GM12878 (cell line): ENCODE measurements around the gene CREBBP. TPM values are rescaled to one million over a fixed set of nuclear protein-coding genes. Genes with fewer than 3 reads are reported as not detected.

Experiments
- ATAC-seq: fragments of 200-7000 bp; cut with Tn5 transposase; 3 replicates; pipeline ENCODE4 v1.9.1; 2020; ENCODE audit warnings: mild to moderate bottlenecking, moderate library complexity
- BruUV-seq: library from RNA; stranded (reverse); fragments of 400-500 nt; replicated peaks from 2 replicates; lab custom pipeline; 2021; lab: Mats Ljungman, UMichigan
- CTCF ChIA-PET: fragments of 300-600 bp; sonication (Branson Sonifier 250); formaldehyde crosslinking; extraction: SDS; loops from one replicate; lab custom pipeline; 2021; ENCODE audit warnings: inconsistent platforms; lab: Yijun Ruan, JAX
- POLR2A ChIA-PET: fragments of 350-600 bp; formaldehyde crosslinking; extraction: SDS; loops from one replicate; lab custom pipeline; 2021; ENCODE audit warnings: inconsistent platforms; lab: Charles Lee
- RAD21 ChIA-PET: fragments of 300-600 bp; sonication (Branson Sonifier 250); formaldehyde crosslinking; loops from one replicate; lab custom pipeline; 2023; ENCODE audit warnings: antibody characterized with exemption; ENCODE audit not compliant: unreplicated experiment; lab: Charles Lee
- SMC1A ChIA-PET: fragments of 300-600 bp; sonication (Branson Sonifier 250); formaldehyde crosslinking; loops from one replicate; lab custom pipeline; 2023; ENCODE audit not compliant: unreplicated experiment, uncharacterized antibody; lab: Charles Lee
- DNase-seq: peaks from one replicate; pipeline ENCODE4 v3.0.0-alpha.2; 2011; ENCODE audit warnings: low read depth, low spot score
- FAIRE-seq: peaks from 3 replicates; lab custom pipeline; 2011; peaks lifted over from hg19 to GRCh38; lab: Jason Lieb, UNC
- H2AFZ ChIP-seq: 2 replicates; pipeline ENCODE4 v1.6.0; 2011; ENCODE audit warnings: low read depth, low read length, control low read depth; ENCODE audit not compliant: control insufficient read depth
- H3K27ac ChIP-seq: 2 replicates; pipeline ENCODE4 v1.5.1; 2011; ENCODE audit warnings: control low read depth; ENCODE audit not compliant: control insufficient read depth, insufficient read depth
- H3K27me3 ChIP-seq, 2 experiments: replicated peaks in 1 of 2; 2 replicates each; pipeline versions ENCODE4 v1.6.0 to v1.6.1; 2011; ENCODE audit warnings: low read length in 1 of 2; ENCODE audit not compliant: control insufficient read depth in 2 of 2, insufficient read depth in 2 of 2
- H3K36me3 ChIP-seq, 2 experiments: 2 replicates each; pipeline ENCODE4 v1.5.1; 2011; ENCODE audit warnings: low read length in 1 of 2; ENCODE audit not compliant: control insufficient read depth in 2 of 2, insufficient read depth in 2 of 2
- H3K4me1 ChIP-seq: 2 replicates; pipeline ENCODE4 v1.6.1; 2011; ENCODE audit warnings: mild to moderate bottlenecking, low read length, moderate library complexity, mixed read lengths; ENCODE audit not compliant: control insufficient read depth, insufficient read depth
- H3K4me2 ChIP-seq: 2 replicates; pipeline ENCODE4 v1.6.0; 2011; ENCODE audit warnings: control low read depth; ENCODE audit not compliant: control insufficient read depth, insufficient read depth
- H3K4me3 ChIP-seq: fragments of 200-600 bp; sonication (generic); 2 replicates; pipeline ENCODE4 v1.5.1; 2016
- H3K79me2 ChIP-seq: 2 replicates; pipeline ENCODE4 v1.6.0; 2011; ENCODE audit warnings: low read length; ENCODE audit not compliant: control insufficient read depth, insufficient read depth
- H3K9ac ChIP-seq: 2 replicates; pipeline ENCODE4 v1.8.0; 2011; ENCODE audit warnings: low read length, control low read depth, mixed read lengths; ENCODE audit not compliant: control insufficient read depth, insufficient read depth
- H3K9me3 ChIP-seq: replicated peaks from 3 replicates; pipeline ENCODE4 v1.5.1; 2011; ENCODE audit warnings: mild to moderate bottlenecking, low read length; ENCODE audit not compliant: control insufficient read depth, insufficient read depth
- H4K20me1 ChIP-seq: 2 replicates; pipeline ENCODE4 v1.6.0; 2011; ENCODE audit not compliant: control insufficient read depth, insufficient read depth
- BACH1 ChIP-seq: fragments of 450-650 bp; IDR thresholded peaks from 2 replicates; pipeline ENCODE4 v1.6.1; 2017; ENCODE audit warnings: mild to moderate bottlenecking, borderline replicate concordance
- CHD4 ChIP-seq: fragments of 200-600 bp; sonication (generic); IDR thresholded peaks from 2 replicates; pipeline ENCODE4 v1.6.1; 2016; ENCODE audit warnings: mild to moderate bottlenecking
- EP300 ChIP-seq, 2 experiments: fragments of 150-350 bp in 1 of 2; IDR thresholded peaks; 2 replicates each; pipeline ENCODE4 v1.6.1; 2011 to 2012; ENCODE audit warnings: low read depth in 2 of 2, low read length in 2 of 2, borderline replicate concordance in 1 of 2, improper control_type of control experiment in 1 of 2, inconsistent platforms in 1 of 2; ENCODE audit not compliant: control insufficient read depth in 1 of 2
- IKZF2 ChIP-seq, 2 experiments: fragments of 450-650 bp; IDR thresholded peaks; 2 replicates each; pipeline ENCODE4 v1.6.1; 2017; ENCODE audit warnings: mild to moderate bottlenecking in 2 of 2, moderate library complexity in 2 of 2
- POU2F2 ChIP-seq: IDR thresholded peaks from 3 replicates; pipeline ENCODE4 v1.6.1; 2011; ENCODE audit warnings: low read depth, mild to moderate bottlenecking, low read length, borderline replicate concordance
- STAT1 ChIP-seq: fragments of 450-650 bp; conservative IDR thresholded peaks from 2 replicates; pipeline ENCODE4 v1.6.1; 2014; ENCODE audit warnings: antibody characterized with exemption, mild to moderate bottlenecking
- WGBS: methylation state at CpG from one replicate; pipeline ENCODE4 v1.1.6; 2016; ENCODE audit warnings: low lambda C conversion rate; ENCODE audit not compliant: insufficient replicate concordance, insufficient coverage; ENCODE audit errors: missing lambda C conversion rate; 5-methylcytosine and 5-hydroxymethylcytosine counted together
- in situ Hi-C: fragments of 300-500 bp; cut with MboI; formaldehyde crosslinking; loops from 9 replicates; pipeline ENCODE4 v1.14.3; 2018; ENCODE audit warnings: mixed read lengths
- intact Hi-C: fragments of 100-400 bp; cut with micrococcal nuclease; formaldehyde crosslinking; loops from one replicate; pipeline ENCODE4 v1.14.2; 2022; ENCODE audit not compliant: unreplicated experiment
- polyA plus RNA-seq, 11 experiments: library from polyadenylated mRNA; depleted of rRNA in 4 of 11; unstranded in 6 of 11; stranded (reverse) in 5 of 11; fragments of >200 nt; fragmentation: Nextera tagmentation in 4 of 11; fragmentation: Illumina TruSeq in 1 of 11; extraction: Ambion mirVana in 4 of 11; extraction: Trizol in 1 of 11; gene quantifications; 1 replicate in 1 of 11; 2 replicates in 10 of 11; pipeline versions ENCODE4 v1.2.1 to v1.2.3, GENCODE V29; 2011 to 2016; ENCODE audit warnings: inconsistent platforms in 2 of 11, missing spikeins in 2 of 11, low read depth in 1 of 11
- total RNA-seq, 4 experiments: library from RNA; depleted of rRNA in 3 of 4; stranded (reverse); fragments of >200 nt in 3 of 4; fragmentation: Illumina TruSeq in 1 of 4; extraction: Trizol in 1 of 4; gene quantifications; 2 replicates each; pipeline versions ENCODE4 v1.2.1 to v1.2.3, GENCODE V29; 2013 to 2021

Gene CREBBP
- total and polyA plus RNA-seq, 10 of the 15 experiments (the other 5 are each of a cell fraction or from before 2014, with no cell fraction given): 3.4 to 32.7 (median 7.9) TPM

- FAIRE-seq (no peak), ATAC-seq (no peak), DNase-seq (no peak)
- ChIA-PET RAD21 (interaction anchor here (1.2 kb wide), 1 partner anchor 186 kb away, joined by 6 read pairs; no protein-coding TSS in a partner anchor), SMC1A (interaction anchor here (1.2 to 2.5 kb wide), 2 partner anchors 184 to 187 kb away, joined by 3 to 8 read pairs; no protein-coding TSS in a partner anchor), CTCF (interaction anchor here (0.8 to 2.2 kb wide), 4 partner anchors 9 to 186 kb away, joined by 3 to 16 read pairs (median 7); no protein-coding TSS in a partner anchor), POLR2A (interaction anchor here (1.3 kb wide), 1 partner anchor 25 kb away, joined by 4 read pairs; the partner anchor contains the start of gene TRAP1)
- Histone ChIP-seq H2AFZ (no peak overlapping the region), H4K20me1 (no peaks in the 10 kb centered on the region), H3K36me3 (peaks cover 12 to 15% of the 10 kb centered on the region in 2 experiments), H3K9ac (no peak overlapping the region), H3K27me3 (no peaks in the 10 kb centered on the region), H3K79me2 (peaks cover 2% of the 10 kb centered on the region; the same call in 1 of the 2 replicates), H3K27ac (no peak overlapping the region), H3K4me2 (no peak overlapping the region), H3K4me3 (no peak overlapping the region), H3K4me1 (peaks cover 13% of the 10 kb centered on the region), H3K9me3 (no peaks in the 10 kb centered on the region)
- TF ChIP-seq STAT1: no peak
- no peak for TF ChIP-seq IKZF2 (IDR thresholded peaks at IDR 0.05)
- no peak for TF ChIP-seq BACH1
- no peak for TF ChIP-seq EP300 (IDR thresholded peaks at IDR 0.05; ENCODE audit: borderline replicate concordance in 1 of 2, control insufficient read depth in 1 of 2, low read depth in 2 of 2, low read length in 2 of 2)
- no peak for TF ChIP-seq CHD4
- no peak for TF ChIP-seq POU2F2
- intact Hi-C loops (loop anchor here (2.0 to 5.0 kb wide), 2 partner anchors 187 to 561 kb away; no protein-coding TSS in a partner anchor), in situ Hi-C loops (loop anchor here (5.0 kb wide), 1 partner anchor 186 kb away; no protein-coding TSS in a partner anchor)
- BruUV-seq: no TSS peak
- WGBS: 94% methylated on average over 12 of the region's 12 CpGs
Observed at GRCh38 chr16:3691761-3692160, 188.8 kb downstream of the CREBBP start.
